ENCODE measurements around the gene SLC35G6. TPM values are rescaled to one million over a fixed set of nuclear protein-coding genes. Genes with fewer than 3 reads are reported as not detected.

Gene SLC35G6
- total and polyA plus RNA-seq, 2 of the 13 experiments (the other 11 are each of a cell fraction or from before 2014, with no cell fraction given), result 0.07 TPM; not detected in 1

GRCh38 chr17:7477392-7478275 is 3.6 kb upstream of the SLC35G6 start (continued):
- TF ChIP-seq MNT (IDR thresholded peaks at IDR 0.05), result no peak
- no peak for TF ChIP-seq ZNF33A (CRISPR knock-in tag; IDR thresholded peaks at IDR 0.05; ENCODE audit: borderline replicate concordance)
- TF ChIP-seq SNAPC4 (CRISPR knock-in tag; IDR thresholded peaks at IDR 0.05), result no peak
- TF ChIP-seq SAFB2 (CRISPR knock-in tag; IDR thresholded peaks at IDR 0.05; ENCODE audit: borderline replicate concordance, low read depth), result no peak
- no peak for TF ChIP-seq RELA (CRISPR knock-in tag; IDR thresholded peaks at IDR 0.05)
- TF ChIP-seq LRRFIP1 (CRISPR knock-in tag; conservative IDR thresholded peaks at IDR 0.05), result no peak
- no peak for TF ChIP-seq ZBTB7A (CRISPR knock-in tag; IDR thresholded peaks at IDR 0.05)
- no peak for TF ChIP-seq JUNB (CRISPR knock-in tag; IDR thresholded peaks at IDR 0.05; ENCODE audit: borderline replicate concordance)
- no peak for TF ChIP-seq POGK (CRISPR knock-in tag; conservative IDR thresholded peaks at IDR 0.05)
- no peak for TF ChIP-seq KDM2A (CRISPR knock-in tag; IDR thresholded peaks at IDR 0.05; ENCODE audit: borderline replicate concordance, low read depth)
- no peak for TF ChIP-seq HMGA1 (CRISPR knock-in tag; conservative IDR thresholded peaks at IDR 0.05)
- TF ChIP-seq MBNL3 (CRISPR knock-in tag; conservative IDR thresholded peaks at IDR 0.05), result no peak
- no peak for TF ChIP-seq ZNF367 (CRISPR knock-in tag; IDR thresholded peaks at IDR 0.05; ENCODE audit: borderline replicate concordance)
- TF ChIP-seq, protein P1, sequence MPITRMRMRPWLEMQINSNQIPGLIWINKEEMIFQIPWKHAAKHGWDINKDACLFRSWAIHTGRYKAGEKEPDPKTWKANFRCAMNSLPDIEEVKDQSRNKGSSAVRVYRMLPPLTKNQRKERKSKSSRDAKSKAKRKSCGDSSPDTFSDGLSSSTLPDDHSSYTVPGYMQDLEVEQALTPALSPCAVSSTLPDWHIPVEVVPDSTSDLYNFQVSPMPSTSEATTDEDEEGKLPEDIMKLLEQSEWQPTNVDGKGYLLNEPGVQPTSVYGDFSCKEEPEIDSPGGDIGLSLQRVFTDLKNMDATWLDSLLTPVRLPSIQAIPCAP (CRISPR knock-in tag; IDR thresholded peaks at IDR 0.05; ENCODE audit: low read depth), result no peak
- no peak for TF ChIP-seq ZNF577 (CRISPR knock-in tag; IDR thresholded peaks at IDR 0.05; ENCODE audit: borderline replicate concordance, low read depth)
- TF ChIP-seq ZNF335 (CRISPR knock-in tag; IDR thresholded peaks at IDR 0.05), result no peak

All from HepG2 (cell line).